ENCODE measurements around the gene OTUB2.

The OTUB2 gene

GRCh38 chr14:94042433-94043091 lies 16.4 kb downstream of the OTUB2 start:
- no peak for DNase-seq

GRCh38 chr14:94043111-94043755 lies 17.1 kb downstream of the OTUB2 start:
- peak; percentile 16 for DNase-seq

GRCh38 chr14:94043756-94044475 lies 17.8 kb downstream of the OTUB2 start:
- DNase-seq, result peak; percentile 14

- DNase-seq, result no peak
These were observed 18.4 kb downstream of the OTUB2 start for GRCh38 chr14:94044476-94045091.

GRCh38 chr14:94045101-94045500 lies 19.0 kb downstream of the OTUB2 start:
- DNase-seq, result no peak

GRCh38 chr14:94045563-94046345 lies 19.6 kb downstream of the OTUB2 start:
- DNase-seq, result peak; percentile 4

- DNase-seq, result no peak
These were observed 20.6 kb downstream of the OTUB2 start for GRCh38 chr14:94046696-94047250.

- no peak for DNase-seq
These were observed 21.4 kb downstream of the OTUB2 start for GRCh38 chr14:94047581-94047980.

- no peak for DNase-seq
These were observed 22.8 kb downstream of the OTUB2 start for GRCh38 chr14:94048691-94049624.

- DNase-seq, result no peak
These were observed 23.5 kb downstream of the OTUB2 start for GRCh38 chr14:94049625-94050023.

- DNase-seq, result no peak
These were observed 24.2 kb downstream of the OTUB2 start for GRCh38 chr14:94050231-94050880.

GRCh38 chr14:94051115-94051514 lies 25.0 kb downstream of the OTUB2 start:
- no peak for DNase-seq

- DNase-seq, result no peak
These were observed 25.6 kb downstream of the OTUB2 start for GRCh38 chr14:94051779-94052178.

GRCh38 chr14:94052199-94052598 lies 26.1 kb downstream of the OTUB2 start:
- DNase-seq, result no peak

- no peak for DNase-seq
These were observed 26.5 kb downstream of the OTUB2 start for GRCh38 chr14:94052662-94053061.

GRCh38 chr14:94054401-94054800 lies 28.3 kb downstream of the OTUB2 start:
- DNase-seq, result no peak

- no peak for DNase-seq
These were observed 28.8 kb downstream of the OTUB2 start for GRCh38 chr14:94054936-94055335.

- DNase-seq, result no peak
These were observed 30.6 kb downstream of the OTUB2 start for GRCh38 chr14:94056579-94057308.

- no peak for DNase-seq
These were observed 32.1 kb downstream of the OTUB2 start for GRCh38 chr14:94058128-94058673.

- DNase-seq, result no peak
These were observed 32.6 kb downstream of the OTUB2 start for GRCh38 chr14:94058674-94059138.
